HFF-Myc (cell line): Measurements from ENCODE around the gene PTPN20.

Experiments used
- DNase-seq: peaks from one replicate; pipeline ENCODE4 v3.0.0-alpha.2; 2011; ENCODE audit warnings: low read depth; ENCODE audit errors: extremely low read depth
- H3K4me3 ChIP-seq: replicated peaks from 2 replicates; pipeline ENCODE4 v1.5.1; 2011; ENCODE audit warnings: low read depth, mild to moderate bottlenecking, control low read depth, low read length
- TF ChIP-seq, protein P1 (sequence below): IDR thresholded peaks from 2 replicates; pipeline ENCODE4 v1.5.1; 2012; ENCODE audit warnings: mild to moderate bottlenecking, low read depth, low read length, control low read depth; ENCODE audit errors: missing control alignments

Gene PTPN20

DNA sequence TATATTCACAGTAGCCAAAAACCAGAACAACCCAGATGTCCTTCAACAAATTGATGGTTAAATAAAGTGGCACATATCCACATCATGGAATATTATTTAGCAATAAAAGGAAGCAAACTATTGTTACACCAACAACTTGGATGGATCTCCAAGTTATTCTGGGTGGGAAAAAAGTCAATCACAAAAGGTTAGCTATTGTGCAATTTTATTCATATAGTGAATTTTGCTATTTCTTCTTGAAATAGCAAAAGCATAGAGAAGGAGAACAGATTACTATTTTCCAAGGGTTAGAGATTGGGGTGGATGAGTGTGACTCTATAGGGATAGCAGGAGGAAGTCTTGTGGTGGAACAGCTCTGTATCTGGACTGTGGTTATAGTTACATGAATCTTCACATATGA, 87.0 kb downstream of the PTPN20 start:
- no peak overlapping the region for H3K4me3 ChIP-seq
- DNase-seq, result no peak
- TF ChIP-seq, protein P1, sequence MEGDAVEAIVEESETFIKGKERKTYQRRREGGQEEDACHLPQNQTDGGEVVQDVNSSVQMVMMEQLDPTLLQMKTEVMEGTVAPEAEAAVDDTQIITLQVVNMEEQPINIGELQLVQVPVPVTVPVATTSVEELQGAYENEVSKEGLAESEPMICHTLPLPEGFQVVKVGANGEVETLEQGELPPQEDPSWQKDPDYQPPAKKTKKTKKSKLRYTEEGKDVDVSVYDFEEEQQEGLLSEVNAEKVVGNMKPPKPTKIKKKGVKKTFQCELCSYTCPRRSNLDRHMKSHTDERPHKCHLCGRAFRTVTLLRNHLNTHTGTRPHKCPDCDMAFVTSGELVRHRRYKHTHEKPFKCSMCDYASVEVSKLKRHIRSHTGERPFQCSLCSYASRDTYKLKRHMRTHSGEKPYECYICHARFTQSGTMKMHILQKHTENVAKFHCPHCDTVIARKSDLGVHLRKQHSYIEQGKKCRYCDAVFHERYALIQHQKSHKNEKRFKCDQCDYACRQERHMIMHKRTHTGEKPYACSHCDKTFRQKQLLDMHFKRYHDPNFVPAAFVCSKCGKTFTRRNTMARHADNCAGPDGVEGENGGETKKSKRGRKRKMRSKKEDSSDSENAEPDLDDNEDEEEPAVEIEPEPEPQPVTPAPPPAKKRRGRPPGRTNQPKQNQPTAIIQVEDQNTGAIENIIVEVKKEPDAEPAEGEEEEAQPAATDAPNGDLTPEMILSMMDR, result no peak

DNA sequence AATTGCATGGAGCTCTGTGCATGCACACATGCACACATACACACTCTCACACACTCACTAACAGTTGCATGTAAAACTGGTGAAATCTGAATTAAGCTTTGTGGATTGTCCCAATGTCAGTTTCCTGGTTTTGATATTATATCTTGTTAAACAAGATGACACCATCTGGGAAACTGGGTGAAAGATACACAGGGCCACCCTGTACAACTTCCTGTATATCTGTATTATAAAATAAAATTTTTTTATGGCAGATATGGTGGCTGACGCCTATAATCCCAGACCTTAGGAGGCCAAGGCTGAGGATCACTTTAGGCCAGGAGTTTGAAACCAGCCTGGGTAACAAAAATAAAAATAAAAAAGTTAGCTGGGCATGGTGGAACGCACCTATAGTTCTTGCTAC, 87.4 kb downstream of the PTPN20 start:
- TF ChIP-seq, protein P1, result no peak
- DNase-seq, result no peak

DNA sequence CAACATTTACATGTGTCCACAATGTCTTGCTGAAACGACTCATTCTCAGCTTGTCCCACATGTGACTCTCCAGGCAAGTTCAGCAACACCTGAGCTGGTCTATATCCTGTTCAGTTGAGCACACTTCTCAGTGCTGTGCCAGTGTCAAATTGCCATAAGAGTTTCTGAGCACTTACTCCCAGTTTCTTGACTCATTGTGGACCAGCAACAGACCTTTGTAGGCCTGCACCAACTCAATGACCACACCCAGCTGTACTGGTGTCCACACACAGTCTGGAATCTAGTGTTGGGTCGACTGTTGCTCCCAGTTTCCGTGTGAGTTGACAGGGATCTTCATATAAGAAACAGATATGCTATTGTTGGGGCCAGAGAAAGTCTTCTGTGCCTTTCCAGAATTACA, 88.0 kb downstream of the PTPN20 start:
- TF ChIP-seq, protein P1, result no peak
- H3K4me3 ChIP-seq, result no peak overlapping the region
- DNase-seq, result no peak

More for the DNA sequence above, 87.4 kb downstream of the PTPN20 start:
- H3K4me3 ChIP-seq, result no peak overlapping the region

DNA sequence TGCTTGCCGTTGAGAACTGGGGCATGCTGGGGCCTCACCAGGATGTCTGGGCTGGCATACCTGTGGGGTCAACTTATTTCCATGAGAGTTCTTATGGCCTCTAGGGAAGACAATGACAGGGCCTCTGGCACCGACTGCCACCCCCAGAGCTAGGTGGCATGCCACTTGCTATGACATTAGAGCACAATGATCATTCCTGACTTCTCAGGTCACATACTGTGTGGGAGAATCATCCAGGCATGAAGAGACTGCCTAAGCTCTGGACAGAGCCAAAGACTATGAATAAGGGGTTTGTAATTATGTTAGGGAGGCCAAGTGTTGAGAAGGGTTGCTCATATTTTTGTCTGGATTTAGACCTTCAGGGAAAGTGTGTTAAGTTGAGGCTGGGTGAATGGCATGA, 97.5 kb downstream of the PTPN20 start:
- no peak for DNase-seq
- TF ChIP-seq, protein P1, result no peak
- no peak overlapping the region for H3K4me3 ChIP-seq

DNA sequence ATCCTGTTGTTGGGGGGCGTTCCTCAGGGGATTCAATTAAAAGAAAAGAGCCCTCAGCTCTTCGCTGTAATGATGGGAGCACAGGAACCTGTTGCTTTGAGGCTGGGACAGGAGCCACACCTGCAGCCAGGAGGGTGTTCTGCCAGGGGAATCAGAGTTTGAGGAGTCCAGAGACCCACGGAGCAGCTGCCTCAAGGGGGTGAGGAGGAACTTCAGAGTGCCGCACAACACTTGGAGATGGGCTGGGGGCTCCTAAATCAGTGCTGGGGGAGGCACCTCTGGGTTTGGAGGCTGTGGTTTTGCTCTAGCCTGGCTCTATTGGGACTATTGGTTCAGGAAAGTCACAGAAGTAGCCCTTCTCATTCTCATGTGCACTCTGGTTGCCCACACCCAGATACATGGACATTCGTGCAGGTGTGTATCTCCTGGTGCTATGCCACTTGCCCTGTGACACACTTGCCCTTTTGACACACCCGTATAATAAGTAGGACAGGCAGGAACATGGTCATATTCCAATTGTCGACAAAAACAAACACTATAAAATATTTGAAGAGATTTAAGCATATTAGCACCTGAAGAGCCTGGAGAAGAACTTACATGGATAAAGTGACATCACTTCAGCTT, 98.1 kb downstream of the PTPN20 start:
- TF ChIP-seq, protein P1, result no peak
- H3K4me3 ChIP-seq, result no peak overlapping the region
- no peak for DNase-seq

DNA sequence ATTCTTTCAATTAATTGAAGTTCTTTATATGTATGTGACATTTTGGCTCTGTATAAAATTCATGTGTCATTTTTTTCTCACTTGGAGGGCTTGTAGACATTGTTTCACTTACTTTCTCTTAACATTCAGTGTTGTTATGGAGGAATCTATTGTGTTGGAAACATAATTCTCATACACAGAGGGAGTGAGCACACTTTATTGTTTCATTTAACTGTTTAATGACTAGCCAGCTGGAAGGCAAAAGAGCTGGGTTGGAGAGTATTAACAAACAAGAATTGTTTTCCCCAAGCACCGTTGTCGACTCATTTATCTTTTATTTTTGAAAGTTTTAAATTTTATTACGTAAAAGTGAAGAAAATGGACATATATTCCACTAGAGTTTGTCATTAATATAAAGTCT, 98.8 kb downstream of the PTPN20 start:
- no peak for DNase-seq
- TF ChIP-seq, protein P1, result no peak
- no peak overlapping the region for H3K4me3 ChIP-seq

DNA sequence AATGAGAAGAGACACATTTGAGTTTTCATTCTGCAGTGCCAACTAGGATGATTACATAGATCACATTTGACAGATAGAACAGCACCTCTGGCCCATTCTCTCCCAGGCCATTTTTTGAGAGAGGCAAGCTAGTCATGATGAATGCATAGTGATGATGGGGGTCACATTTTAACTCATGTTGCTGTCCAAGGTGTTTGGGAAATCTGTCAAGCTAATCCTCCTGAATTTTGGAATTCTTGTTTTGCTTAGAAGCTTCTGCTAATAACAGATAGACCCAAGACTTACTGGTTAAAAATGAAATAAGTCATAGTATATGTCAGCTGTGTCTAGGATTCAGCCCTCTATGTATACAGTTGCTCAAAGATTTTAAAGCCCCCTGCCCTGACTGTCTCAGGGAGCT, 101.0 kb downstream of the PTPN20 start:
- H3K4me3 ChIP-seq, result no peak overlapping the region
- DNase-seq, result no peak
- TF ChIP-seq, protein P1, result no peak
